Left lung (tissue), 10 donors: ENCODE results near the gene SPARCL1. TPM values are rescaled to one million over a fixed set of nuclear protein-coding genes. Genes with fewer than 3 reads are reported as not detected.
A peak's percentile ranks its signal among the peaks of the same experiment; 100 is the strongest.

Experiments
- ATAC-seq: fragments of 200-7000 bp; cut with Tn5 transposase; one replicate; pipeline ENCODE4 v1.9.1; 2020; ENCODE audit warnings: moderate library complexity
- DNase-seq, 4 donors: peaks; one replicate each; pipeline ENCODE4 v3.0.0-alpha.2; 2013 to 2020
- H3K27ac ChIP-seq, 2 donors: fragments of 200-600 bp; sonication (generic) in 1 of 2; one replicate each; pipeline versions ENCODE4 v1.5.0 to v1.8.0; 2020 to 2021
- H3K27me3 ChIP-seq, 2 donors: fragments of 200-600 bp; sonication (generic) in 1 of 2; one replicate each; pipeline versions ENCODE4 v1.5.0 to v1.8.0; 2020 to 2021
- H3K36me3 ChIP-seq, 2 donors: fragments of 200-600 bp; sonication (generic) in 1 of 2; one replicate each; pipeline versions ENCODE4 v1.5.0 to v1.8.0; 2020 to 2021
- H3K4me1 ChIP-seq, 2 donors: fragments of 200-600 bp; one replicate each; pipeline ENCODE4 v1.8.0; 2021
- H3K4me3 ChIP-seq, 2 donors: fragments of 200-600 bp; sonication (generic) in 1 of 2; one replicate each; pipeline versions ENCODE4 v1.5.0 to v1.8.0; 2020 to 2021; ENCODE audit warnings: mild to moderate bottlenecking in 1 of 2
- H3K9me3 ChIP-seq, 2 donors: fragments of 200-600 bp; sonication (generic) in 1 of 2; one replicate each; pipeline versions ENCODE4 v1.5.0 to v1.8.0; 2020 to 2021
- intact Hi-C, 2 donors: fragments of 100-400 bp; cut with DNase I; formaldehyde crosslinking; loops; one replicate each; pipeline versions ENCODE4 v1.11.2 to v1.14.2; 2022
- polyA plus RNA-seq, 6 donors: library from polyadenylated mRNA; unstranded; fragments of 120-200 nt; gene quantifications; one replicate each; pipeline ENCODE4 v1.2.1, GENCODE V29; 2013; ENCODE audit not compliant: insufficient read length in 6 of 6
- total RNA-seq, 2 donors: library from RNA; stranded (reverse); fragmentation: NEBNext Ultra II Directional; extraction: Animal tissue kit (Norgen Biotek cat#: 25700); gene quantifications; one replicate each; pipeline ENCODE4 v1.2.1, GENCODE V29; 2021
- TF ChIP-seq, protein P1 (sequence below), 2 donors: fragments of 200-600 bp; sonication (generic) in 1 of 2; IDR thresholded peaks; one replicate each; pipeline versions ENCODE4 v1.5.0 to v1.8.0; 2021; ENCODE audit warnings: antibody characterized with exemption in 2 of 2
- donor health status: DM: no; HTN: yes; CAD: no.
- donor health status: DM: no; HTN: no; CAD: no.

The SPARCL1 gene
- total and polyA plus RNA-seq, 8 donors: 241 to 475 (median 401) TPM

DNA sequence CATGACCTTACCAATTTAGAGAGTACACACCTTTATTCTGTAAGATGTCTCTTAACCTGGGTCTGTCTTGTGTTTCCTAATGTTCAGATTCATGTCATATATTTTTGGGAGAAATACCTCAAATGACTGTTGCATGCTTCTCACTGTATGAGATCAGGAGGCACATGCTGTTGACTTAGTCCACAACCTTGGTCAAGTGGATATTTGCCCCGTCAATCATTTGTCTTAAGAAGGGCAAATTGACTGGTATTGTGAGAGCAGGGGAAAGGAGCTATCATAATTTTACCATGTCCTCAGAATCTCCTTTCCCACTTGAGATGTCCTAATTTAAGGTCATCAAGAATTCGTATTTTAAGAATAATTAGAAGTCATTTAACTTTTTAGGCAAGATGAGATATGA, 95.8 kb downstream of the SPARCL1 start:
- intact Hi-C loops: no loop called here
- Histone ChIP-seq H3K4me3 (no peak overlapping the region), H3K27me3 (no peaks in the 10 kb centered on the region), H3K9me3 (no peaks in the 10 kb centered on the region), H3K36me3 (peaks cover 0 to 18% of the 10 kb centered on the region in 2 donors), H3K27ac (no peak overlapping the region), H3K4me1 (no peaks in the 10 kb centered on the region)
- DNase-seq (no peak), ATAC-seq (peak; percentile 50)
- TF ChIP-seq, protein P1, sequence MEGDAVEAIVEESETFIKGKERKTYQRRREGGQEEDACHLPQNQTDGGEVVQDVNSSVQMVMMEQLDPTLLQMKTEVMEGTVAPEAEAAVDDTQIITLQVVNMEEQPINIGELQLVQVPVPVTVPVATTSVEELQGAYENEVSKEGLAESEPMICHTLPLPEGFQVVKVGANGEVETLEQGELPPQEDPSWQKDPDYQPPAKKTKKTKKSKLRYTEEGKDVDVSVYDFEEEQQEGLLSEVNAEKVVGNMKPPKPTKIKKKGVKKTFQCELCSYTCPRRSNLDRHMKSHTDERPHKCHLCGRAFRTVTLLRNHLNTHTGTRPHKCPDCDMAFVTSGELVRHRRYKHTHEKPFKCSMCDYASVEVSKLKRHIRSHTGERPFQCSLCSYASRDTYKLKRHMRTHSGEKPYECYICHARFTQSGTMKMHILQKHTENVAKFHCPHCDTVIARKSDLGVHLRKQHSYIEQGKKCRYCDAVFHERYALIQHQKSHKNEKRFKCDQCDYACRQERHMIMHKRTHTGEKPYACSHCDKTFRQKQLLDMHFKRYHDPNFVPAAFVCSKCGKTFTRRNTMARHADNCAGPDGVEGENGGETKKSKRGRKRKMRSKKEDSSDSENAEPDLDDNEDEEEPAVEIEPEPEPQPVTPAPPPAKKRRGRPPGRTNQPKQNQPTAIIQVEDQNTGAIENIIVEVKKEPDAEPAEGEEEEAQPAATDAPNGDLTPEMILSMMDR (IDR thresholded peaks at IDR 0.05): no peak

DNA sequence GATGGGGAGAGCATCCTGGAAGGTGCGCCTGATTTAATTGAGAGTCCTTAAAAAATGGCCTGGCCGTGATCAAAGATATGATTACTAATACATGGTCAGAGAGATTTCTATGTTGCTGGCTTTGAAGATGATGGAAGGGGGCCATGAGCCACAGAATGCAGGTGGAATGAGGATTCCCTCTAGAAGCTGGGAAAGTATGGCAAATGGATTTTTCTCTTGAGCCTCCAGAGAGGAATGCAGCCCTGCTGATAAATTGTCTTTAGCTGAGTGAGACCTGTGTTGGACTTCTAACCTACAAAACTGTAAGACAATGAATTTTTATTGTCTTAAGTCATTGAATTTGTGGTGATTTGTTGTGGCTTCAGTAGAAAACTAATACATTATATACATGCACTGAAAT, 99.1 kb downstream of the SPARCL1 start:
- Histone ChIP-seq H3K4me1 (peaks cover 0 to 14% of the 10 kb centered on the region in 2 donors), H3K4me3 (no peak overlapping the region), H3K36me3 (no peaks in the 10 kb centered on the region), H3K27me3 (no peaks in the 10 kb centered on the region), H3K27ac (no peak overlapping the region), H3K9me3 (no peaks in the 10 kb centered on the region)
- TF ChIP-seq, protein P1 (IDR thresholded peaks at IDR 0.05): no peak
- intact Hi-C loops: no loop called here
- no peak for ATAC-seq
- no peak for DNase-seq

DNA sequence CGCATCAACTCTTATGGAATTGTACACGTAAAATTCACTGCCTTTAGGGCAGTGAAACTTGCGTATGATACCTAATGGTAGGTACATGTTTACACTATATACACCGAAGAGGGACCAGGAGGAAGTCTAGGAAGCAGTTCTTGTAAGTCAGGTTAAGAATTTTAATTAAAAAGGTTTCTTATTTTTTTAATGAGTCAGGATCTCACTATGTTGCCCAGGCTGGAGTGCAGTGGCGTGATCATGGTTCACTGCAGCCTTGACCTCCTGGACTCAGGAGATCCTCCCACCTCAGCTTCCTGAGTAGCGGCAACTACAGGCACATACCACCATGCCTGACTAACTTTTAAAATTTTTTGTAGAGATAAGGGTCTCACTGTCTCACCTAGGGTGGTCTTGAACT, 100.2 kb downstream of the SPARCL1 start:
- TF ChIP-seq, protein P1 (IDR thresholded peaks at IDR 0.05): no peak
- intact Hi-C loops: no loop called here
- H3K9me3 ChIP-seq: no peaks in the 10 kb centered on the region
- ATAC-seq: no peak
- peaks cover 2 to 21% of the 10 kb centered on the region in 2 donors for H3K4me1 ChIP-seq
- DNase-seq: no peak
- no peak overlapping the region for H3K4me3 ChIP-seq
- no peaks in the 10 kb centered on the region for H3K27me3 ChIP-seq
- no peaks in the 10 kb centered on the region for H3K36me3 ChIP-seq
- no peak overlapping the region for H3K27ac ChIP-seq

DNA sequence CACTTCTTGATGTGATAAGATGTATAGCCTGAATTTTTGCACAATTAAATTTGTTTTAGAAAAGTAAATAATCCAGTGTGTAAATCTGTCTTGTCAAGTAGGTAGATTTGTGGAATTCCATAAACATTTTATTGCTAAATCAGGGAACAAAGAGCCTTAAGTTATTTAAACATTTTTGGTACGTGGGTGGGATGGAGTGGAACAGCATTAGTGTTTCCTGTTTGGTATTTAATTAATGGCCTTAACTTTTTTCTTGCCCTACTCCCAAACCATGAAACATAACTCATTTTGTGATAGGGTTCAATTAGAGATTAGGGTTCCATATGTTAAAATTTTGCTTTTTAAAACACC, 101.7 kb downstream of the SPARCL1 start:
- ATAC-seq: no peak
- DNase-seq: no peak
- no peak overlapping the region for H3K4me3 ChIP-seq
- no peaks in the 10 kb centered on the region for H3K27me3 ChIP-seq
- H3K9me3 ChIP-seq: no peaks in the 10 kb centered on the region
- H3K4me1 ChIP-seq: peaks cover 2 to 30% of the 10 kb centered on the region in 2 donors
- no peaks in the 10 kb centered on the region for H3K36me3 ChIP-seq
- intact Hi-C loops: no loop called here
- no peak overlapping the region for H3K27ac ChIP-seq
- TF ChIP-seq, protein P1 (IDR thresholded peaks at IDR 0.05): no peak

DNA sequence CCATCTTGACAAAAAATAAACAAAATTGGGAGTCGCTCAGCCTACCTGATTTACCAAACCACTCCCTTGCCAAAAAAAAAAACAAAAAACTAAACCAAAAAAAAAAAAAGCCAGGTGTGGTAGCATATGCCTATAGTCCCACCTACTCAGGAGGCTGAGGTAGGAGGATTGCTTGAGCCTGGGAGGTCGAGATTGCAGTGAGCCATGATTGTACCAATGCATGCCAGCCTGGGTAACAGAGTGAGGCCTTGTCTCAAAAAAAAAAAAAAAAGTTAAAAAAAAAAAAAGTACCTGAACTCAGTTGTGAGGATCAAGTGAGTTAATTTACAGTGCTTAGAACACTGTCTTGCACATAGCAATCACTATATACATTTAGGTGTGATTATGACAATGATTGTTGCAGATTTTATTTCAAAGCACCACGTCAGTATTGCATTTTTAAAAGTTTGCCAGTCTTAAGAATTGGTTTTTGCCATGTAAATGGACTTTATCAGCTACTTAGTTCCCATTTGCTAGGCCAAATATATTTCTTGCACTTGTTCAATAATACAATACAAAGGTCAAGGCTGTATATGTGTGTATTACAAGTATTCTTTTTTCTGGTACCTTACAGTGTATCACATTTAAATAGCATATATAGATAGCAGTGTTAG, 102.2 kb downstream of the SPARCL1 start:
- Histone ChIP-seq H3K27me3 (no peaks in the 10 kb centered on the region), H3K27ac (no peak overlapping the region), H3K36me3 (no peaks in the 10 kb centered on the region), H3K9me3 (no peaks in the 10 kb centered on the region), H3K4me3 (no peak overlapping the region), H3K4me1 (peaks cover 2 to 31% of the 10 kb centered on the region in 2 donors)
- ATAC-seq (no peak), DNase-seq (no peak)
- TF ChIP-seq, protein P1 (IDR thresholded peaks at IDR 0.05): no peak
- intact Hi-C loops: no loop called here
